ENCODE measurements around the gene HNF4A. TPM values are rescaled to one million over a fixed set of nuclear protein-coding genes. Genes with fewer than 3 reads are reported as not detected.

Gene HNF4A
- total RNA-seq, 3 donors from 2014 or later (not counting 1 experiment from before 2014, with no cell fraction given) = not detected

DNA sequence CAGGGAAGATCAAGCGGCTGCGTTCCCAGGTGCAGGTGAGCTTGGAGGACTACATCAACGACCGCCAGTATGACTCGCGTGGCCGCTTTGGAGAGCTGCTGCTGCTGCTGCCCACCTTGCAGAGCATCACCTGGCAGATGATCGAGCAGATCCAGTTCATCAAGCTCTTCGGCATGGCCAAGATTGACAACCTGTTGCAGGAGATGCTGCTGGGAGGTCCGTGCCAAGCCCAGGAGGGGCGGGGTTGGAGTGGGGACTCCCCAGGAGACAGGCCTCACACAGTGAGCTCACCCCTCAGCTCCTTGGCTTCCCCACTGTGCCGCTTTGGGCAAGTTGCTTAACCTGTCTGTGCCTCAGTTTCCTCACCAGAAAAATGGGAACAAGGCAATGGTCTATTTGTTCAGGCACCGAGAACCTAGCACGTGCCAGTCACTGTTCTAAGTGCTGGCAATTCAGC is 68.6 kb downstream of the HNF4A start:
- Histone ChIP-seq H3K4me3 (ENCODE audit: low read length) (no peak overlapping the region), H3K36me3 (ENCODE audit: control insufficient read depth, insufficient read depth, low read length) (no peaks in the 10 kb centered on the region), H3K27ac (ENCODE audit: low read length) (no peak overlapping the region), H3K27me3 (ENCODE audit: control insufficient read depth, insufficient read depth, low read length) (peaks cover 4% of the 10 kb centered on the region), H3K4me1 (ENCODE audit: control insufficient read depth, insufficient read depth, low read length) (no peaks in the 10 kb centered on the region), H3K9me3 (ENCODE audit: control insufficient read depth, insufficient read depth, low read length) (no peaks in the 10 kb centered on the region)
- intact Hi-C loops (cut with micrococcal nuclease) = no loop called here
- no peak overlapping the region for H3K27ac Mint-ChIP-seq
- H3K36me3 Mint-ChIP-seq = no peaks in the 10 kb centered on the region
- ATAC-seq = no peak
- peaks cover 9 to 11% of the 10 kb centered on the region in 2 donors for H3K27me3 Mint-ChIP-seq (ENCODE audit: low read depth in 2 of 2)
- DNase-seq = no peak
- TF ChIP-seq, protein P1, sequence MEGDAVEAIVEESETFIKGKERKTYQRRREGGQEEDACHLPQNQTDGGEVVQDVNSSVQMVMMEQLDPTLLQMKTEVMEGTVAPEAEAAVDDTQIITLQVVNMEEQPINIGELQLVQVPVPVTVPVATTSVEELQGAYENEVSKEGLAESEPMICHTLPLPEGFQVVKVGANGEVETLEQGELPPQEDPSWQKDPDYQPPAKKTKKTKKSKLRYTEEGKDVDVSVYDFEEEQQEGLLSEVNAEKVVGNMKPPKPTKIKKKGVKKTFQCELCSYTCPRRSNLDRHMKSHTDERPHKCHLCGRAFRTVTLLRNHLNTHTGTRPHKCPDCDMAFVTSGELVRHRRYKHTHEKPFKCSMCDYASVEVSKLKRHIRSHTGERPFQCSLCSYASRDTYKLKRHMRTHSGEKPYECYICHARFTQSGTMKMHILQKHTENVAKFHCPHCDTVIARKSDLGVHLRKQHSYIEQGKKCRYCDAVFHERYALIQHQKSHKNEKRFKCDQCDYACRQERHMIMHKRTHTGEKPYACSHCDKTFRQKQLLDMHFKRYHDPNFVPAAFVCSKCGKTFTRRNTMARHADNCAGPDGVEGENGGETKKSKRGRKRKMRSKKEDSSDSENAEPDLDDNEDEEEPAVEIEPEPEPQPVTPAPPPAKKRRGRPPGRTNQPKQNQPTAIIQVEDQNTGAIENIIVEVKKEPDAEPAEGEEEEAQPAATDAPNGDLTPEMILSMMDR (IDR thresholded peaks at IDR 0.05) = no peak
- no peaks in the 10 kb centered on the region for H3K4me1 Mint-ChIP-seq
- no peak overlapping the region for H3K4me3 Mint-ChIP-seq
- 81% methylated on average over 14 of the region's 14 CpGs for WGBS (ENCODE audit: insufficient coverage)
- no peaks in the 10 kb centered on the region for H3K9me3 Mint-ChIP-seq

DNA sequence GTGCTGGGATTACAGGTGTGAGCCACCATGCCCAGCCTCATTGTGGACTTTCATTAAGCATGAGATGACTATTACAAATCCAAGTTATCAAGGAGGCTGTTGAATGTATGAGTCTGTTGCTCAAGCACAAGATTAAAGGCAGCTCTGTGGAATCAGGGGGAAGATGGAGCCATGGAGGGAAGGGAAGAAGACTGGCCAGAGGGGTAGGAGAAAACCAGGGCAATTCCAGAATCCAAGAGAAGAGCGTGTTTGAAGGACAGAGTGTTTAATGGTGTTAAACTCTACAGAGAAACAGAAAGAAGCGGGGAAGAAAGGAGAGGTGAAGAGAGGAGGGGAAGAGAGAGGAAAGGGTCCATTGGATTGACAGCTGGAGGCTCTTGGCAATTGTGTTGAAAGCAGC is 70.4 kb downstream of the HNF4A start:
- Mint-ChIP-seq H3K4me1 (no peaks in the 10 kb centered on the region), H3K27ac (no peak overlapping the region), H3K36me3 (no peaks in the 10 kb centered on the region), H3K27me3 (ENCODE audit: low read depth in 2 of 2) (peaks cover 4 to 7% of the 10 kb centered on the region in 2 donors), H3K4me3 (no peak overlapping the region), H3K9me3 (no peaks in the 10 kb centered on the region)
- H3K36me3 ChIP-seq (ENCODE audit: control insufficient read depth, insufficient read depth, low read length) = no peaks in the 10 kb centered on the region
- no peaks in the 10 kb centered on the region for H3K4me1 ChIP-seq (ENCODE audit: control insufficient read depth, insufficient read depth, low read length)
- TF ChIP-seq, protein P1 (IDR thresholded peaks at IDR 0.05) = no peak
- ATAC-seq (no peak), DNase-seq (no peak)
- no peak overlapping the region for H3K27ac ChIP-seq (ENCODE audit: low read length)
- no peak overlapping the region for H3K4me3 ChIP-seq (ENCODE audit: low read length)
- peaks cover 4% of the 10 kb centered on the region for H3K27me3 ChIP-seq (ENCODE audit: control insufficient read depth, insufficient read depth, low read length)
- no peaks in the 10 kb centered on the region for H3K9me3 ChIP-seq (ENCODE audit: control insufficient read depth, insufficient read depth, low read length)
- WGBS (ENCODE audit: insufficient coverage) = 88% methylated on average over 2 of the region's 2 CpGs
- intact Hi-C loops (cut with micrococcal nuclease) = no loop called here

DNA sequence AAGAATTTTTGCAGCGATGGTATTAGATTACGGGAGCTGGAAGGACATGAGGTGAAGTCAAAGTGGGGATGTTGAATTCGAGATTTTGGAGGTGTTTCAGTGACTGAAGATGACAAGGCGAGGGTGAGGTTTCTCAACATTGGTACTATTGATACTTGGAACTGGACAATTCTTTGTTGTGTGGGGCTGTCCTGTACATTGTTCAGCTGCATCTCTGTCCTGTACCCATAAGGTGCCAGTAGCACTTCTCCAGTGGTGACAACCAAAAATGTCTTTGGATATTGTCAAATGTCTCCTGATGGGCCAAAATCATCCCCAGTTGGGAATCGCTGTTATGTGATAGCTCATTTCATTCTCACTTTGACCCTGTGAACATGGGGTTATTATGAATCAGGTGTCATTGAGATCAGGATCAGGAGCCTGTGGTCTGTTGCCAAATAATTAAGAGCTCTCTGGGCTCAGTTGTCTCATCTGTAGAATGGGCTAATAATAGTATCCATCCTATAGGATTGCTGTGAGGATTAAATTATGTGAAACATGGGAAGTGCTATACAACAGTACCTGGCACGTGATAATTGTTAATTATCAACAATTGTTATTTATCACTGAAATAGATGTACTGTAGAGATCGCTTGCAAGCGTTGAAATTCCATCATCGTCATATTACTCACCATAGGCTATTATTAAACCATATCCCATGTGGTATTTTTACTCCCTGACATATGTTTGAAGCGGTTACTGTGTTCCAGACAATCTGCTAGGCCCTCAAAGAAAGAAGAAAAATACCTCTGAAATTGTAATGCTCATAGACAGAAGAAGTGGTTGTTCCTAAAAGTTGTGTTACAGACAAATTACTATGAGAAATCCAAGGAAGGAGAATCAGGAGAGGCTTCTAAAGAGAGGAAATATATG is 71.6 kb downstream of the HNF4A start:
- Histone ChIP-seq H3K9me3 (ENCODE audit: control insufficient read depth, insufficient read depth, low read length) (no peaks in the 10 kb centered on the region), H3K27ac (ENCODE audit: low read length) (no peak overlapping the region), H3K36me3 (ENCODE audit: control insufficient read depth, insufficient read depth, low read length) (no peaks in the 10 kb centered on the region), H3K4me3 (ENCODE audit: low read length) (no peak overlapping the region), H3K4me1 (ENCODE audit: control insufficient read depth, insufficient read depth, low read length) (no peaks in the 10 kb centered on the region), H3K27me3 (ENCODE audit: control insufficient read depth, insufficient read depth, low read length) (peaks cover 4% of the 10 kb centered on the region)
- Mint-ChIP-seq H3K27me3 (ENCODE audit: low read depth in 2 of 2) (peaks cover 0 to 3% of the 10 kb centered on the region in 2 donors), H3K27ac (no peak overlapping the region), H3K4me1 (no peaks in the 10 kb centered on the region), H3K4me3 (no peak overlapping the region), H3K9me3 (no peaks in the 10 kb centered on the region), H3K36me3 (no peaks in the 10 kb centered on the region)
- intact Hi-C loops (cut with micrococcal nuclease) = no loop called here
- ATAC-seq (no peak), DNase-seq (no peak)
- TF ChIP-seq, protein P1 (IDR thresholded peaks at IDR 0.05) = no peak
- WGBS (ENCODE audit: insufficient coverage) = 84% methylated on average over 9 of the region's 10 CpGs
